ENCODE measurements around the gene DZIP1. TPM values are rescaled to one million over a fixed set of nuclear protein-coding genes. Genes with fewer than 3 reads are reported as not detected.
A peak's percentile ranks its signal among the peaks of the same experiment; 100 is the strongest.
"Not testable (repeated sequence)": the region's sequence is repeated elsewhere in the genome, so short reads cannot be mapped to it uniquely, and the experiment has no call there.

The DZIP1 gene, protein sequence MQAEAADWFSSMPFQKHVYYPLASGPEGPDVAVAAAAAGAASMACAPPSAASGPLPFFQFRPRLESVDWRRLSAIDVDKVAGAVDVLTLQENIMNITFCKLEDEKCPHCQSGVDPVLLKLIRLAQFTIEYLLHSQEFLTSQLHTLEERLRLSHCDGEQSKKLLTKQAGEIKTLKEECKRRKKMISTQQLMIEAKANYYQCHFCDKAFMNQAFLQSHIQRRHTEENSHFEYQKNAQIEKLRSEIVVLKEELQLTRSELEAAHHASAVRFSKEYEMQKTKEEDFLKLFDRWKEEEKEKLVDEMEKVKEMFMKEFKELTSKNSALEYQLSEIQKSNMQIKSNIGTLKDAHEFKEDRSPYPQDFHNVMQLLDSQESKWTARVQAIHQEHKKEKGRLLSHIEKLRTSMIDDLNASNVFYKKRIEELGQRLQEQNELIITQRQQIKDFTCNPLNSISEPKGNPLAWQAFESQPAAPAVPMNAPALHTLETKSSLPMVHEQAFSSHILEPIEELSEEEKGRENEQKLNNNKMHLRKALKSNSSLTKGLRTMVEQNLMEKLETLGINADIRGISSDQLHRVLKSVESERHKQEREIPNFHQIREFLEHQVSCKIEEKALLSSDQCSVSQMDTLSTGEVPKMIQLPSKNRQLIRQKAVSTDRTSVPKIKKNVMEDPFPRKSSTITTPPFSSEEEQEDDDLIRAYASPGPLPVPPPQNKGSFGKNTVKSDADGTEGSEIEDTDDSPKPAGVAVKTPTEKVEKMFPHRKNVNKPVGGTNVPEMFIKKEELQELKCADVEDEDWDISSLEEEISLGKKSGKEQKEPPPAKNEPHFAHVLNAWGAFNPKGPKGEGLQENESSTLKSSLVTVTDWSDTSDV
- 10 to 100 TPM; 55.5 to 85.2 (median 67.3) TPM for polyA plus RNA-seq (ENCODE audit: insufficient read length in 4 of 4)

DNA sequence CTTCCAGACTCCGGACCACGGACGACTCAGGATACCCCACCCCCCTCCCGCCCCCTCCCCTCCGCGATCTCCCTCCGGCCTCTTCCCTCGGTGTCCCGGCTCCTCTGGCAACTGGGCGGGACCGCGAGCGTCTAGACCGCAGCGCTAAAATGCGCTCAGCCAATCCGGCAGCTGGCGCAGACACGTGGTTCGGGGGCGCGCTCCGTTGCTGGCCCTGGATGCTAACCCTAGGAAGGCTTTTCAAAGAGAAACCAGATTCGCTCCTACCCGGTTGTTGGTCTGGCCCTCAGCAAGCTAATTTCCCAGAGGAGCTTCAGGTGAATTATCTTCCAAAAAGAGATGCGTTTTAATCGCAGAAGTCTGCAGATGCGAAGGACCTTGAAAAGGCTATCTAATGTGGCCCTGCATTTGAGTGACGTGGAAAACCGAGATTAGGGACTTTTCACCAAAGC is at the start of gene DZIP1:
Gene DZIP1 (minus strand): TSS at position 106 of the 452 bp plus-strand sequence. CDS start 2,677 bp downstream, outside the sequence.
- peak in 2 of 4 donors; percentile 75 to 78 for DNase-seq (ENCODE audit: low read depth in 4 of 4, low spot score in 2 of 4)

DNA sequence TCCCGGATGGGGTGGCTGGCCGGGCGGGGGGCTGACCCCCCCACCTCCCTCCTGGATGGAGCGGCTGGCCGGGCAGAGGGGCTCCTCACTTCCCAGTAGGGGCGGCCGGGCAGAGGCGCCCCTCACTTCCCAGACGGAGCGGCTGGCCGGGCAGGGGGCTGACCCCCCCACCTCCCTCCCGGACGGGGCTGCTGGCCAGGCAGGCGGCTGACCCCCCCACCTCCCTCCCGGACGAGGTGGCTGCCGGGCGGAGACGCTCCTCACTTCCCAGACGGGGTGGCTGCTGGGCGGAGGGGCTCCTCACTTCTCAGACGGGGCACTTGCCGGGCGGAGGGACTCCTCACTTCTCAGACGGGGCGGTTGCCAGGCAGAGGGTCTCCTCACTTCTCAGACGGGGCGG is 46.5 kb upstream of the DZIP1 start:
- not testable (repeated sequence) for DNase-seq (ENCODE audit: low read depth in 4 of 4, low spot score in 2 of 4)

DNA sequence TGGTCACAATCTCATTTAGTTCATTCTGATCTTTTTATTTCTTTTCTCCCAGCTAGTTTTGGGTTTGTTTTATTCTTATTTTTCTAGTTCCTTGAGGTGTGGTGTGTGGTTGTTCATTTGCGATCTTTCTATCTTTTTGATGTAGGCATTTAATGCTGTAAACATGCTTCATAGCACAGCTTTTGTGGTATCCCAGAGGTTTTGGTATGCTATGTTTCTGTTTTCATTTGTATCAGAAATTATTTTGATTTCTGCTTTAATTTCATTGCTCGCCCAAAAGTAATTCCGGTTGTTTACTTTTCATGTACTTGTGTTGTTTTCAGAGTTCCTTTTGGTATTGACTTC is 45.0 kb upstream of the DZIP1 start:
- no peak for DNase-seq (ENCODE audit: low read depth in 4 of 4, low spot score in 2 of 4)

DNA sequence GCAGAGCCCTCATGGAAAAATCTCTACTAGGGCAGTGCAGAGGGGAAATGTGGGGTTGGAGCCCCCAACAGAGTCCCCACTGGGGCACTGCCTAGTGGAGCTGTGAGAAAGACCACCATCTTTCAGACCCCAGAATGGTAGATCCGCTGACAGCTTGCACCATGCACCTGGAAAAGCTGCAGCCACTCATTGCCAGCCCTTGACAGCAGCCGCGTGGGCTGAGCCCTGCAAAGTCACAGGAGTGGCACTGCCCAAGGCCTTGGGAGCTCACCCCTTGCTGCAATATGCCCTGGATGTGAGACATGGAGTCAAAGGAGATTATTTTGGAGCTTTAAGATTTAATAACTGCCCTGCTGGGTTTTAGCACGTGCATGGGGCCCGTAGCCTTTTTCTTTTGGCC is 40.5 kb upstream of the DZIP1 start:
- not testable (repeated sequence) for DNase-seq (ENCODE audit: low read depth in 4 of 4, low spot score in 2 of 4)

DNA sequence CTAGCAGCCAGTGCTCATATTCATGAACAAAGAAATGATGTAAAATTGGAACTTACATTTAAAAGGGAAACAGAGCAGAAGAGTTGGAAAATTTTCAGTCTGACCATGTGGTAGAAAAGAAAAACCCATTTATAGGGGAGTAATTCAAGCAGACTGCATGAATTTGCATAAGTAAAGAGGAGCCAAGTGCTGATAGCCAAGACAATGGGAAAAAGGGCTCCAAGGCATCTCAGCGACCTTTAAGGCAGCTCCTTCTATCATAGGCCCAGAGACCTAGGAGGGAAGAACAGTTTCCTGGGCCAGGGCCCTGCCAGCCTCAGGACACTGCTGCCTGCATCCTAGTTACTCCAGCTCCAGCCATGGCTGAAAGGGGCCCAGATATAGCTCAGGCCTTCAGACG is 39.9 kb upstream of the DZIP1 start:
- DNase-seq (ENCODE audit: low read depth in 4 of 4, low spot score in 2 of 4): no peak

DNA sequence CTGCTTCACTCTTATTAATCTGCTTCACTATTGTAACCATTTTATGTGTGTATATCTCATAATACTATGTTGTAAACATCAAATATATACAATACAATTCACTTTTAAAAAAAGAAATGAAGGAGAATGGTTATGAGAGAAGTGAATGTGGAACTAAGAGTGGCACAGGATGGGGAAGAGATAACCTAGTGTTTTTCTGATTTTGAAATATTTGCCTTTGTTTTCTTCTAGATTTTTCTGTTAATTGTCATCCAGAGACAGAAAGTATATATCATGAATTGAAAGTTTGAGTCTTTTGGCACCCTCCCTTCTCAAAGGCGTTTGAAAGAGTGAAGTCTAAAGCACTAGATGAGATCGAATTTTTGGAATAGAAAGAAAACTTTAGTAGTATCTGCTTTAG is 35.2 kb upstream of the DZIP1 start:
- no peak for DNase-seq (ENCODE audit: low read depth in 4 of 4, low spot score in 2 of 4)

DNA sequence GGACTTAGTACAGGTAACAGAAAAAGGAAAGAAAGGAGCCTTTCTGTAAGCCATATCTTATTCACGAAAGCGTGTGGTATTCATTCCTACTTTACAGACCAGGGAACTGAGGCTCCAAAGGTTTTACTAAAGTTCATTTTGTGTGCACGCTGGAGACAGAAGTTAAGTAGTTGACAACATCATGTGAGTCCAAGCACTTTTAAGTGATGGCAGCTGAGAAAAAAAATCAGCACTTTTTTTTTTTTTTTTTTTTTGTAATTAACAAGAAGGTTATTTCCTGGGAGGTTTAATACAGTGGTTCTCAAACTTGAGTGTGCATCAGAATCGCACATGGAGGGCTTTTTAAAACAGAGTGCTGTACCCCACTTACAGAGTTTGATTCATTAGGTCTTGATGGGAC is 34.5 kb upstream of the DZIP1 start:
- no peak for DNase-seq (ENCODE audit: low read depth in 4 of 4, low spot score in 2 of 4)

DNA sequence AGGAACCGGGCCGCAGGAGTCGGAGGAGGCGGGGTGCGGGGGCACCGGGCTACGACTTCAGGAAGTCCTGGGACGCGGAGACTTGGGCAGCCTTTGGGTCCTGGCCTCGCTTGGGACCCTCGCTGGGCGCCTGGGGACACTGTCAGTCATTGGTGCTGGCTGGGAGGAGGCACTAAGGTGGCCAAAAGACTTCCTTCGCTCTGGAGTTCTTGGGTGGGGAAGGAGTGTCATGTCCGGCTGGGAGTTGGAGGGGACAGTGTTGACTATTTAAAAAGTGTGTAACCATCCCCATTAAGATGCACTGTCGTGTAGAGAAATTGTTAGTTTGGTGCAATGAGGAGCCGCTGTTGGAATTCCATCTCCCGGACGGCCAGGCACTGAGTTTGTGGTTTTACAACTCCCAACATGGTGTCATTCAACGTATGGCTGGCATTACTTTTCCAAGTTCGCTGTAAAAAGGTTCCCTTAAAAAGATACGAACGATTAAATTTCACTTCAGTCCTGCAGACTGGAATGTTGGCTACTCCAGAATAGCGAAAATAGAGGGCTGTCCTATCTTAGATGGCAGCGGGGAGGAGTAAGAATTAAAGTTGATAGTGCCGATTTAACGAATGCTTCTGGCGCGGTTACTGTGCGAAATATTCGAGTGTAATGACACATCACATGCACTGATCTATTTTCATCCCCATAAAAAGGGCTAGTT is 33.2 kb upstream of the DZIP1 start:
- peak in 2 of 4 donors; percentile 15 to 47 for DNase-seq (ENCODE audit: low read depth in 4 of 4, low spot score in 2 of 4)

DNA sequence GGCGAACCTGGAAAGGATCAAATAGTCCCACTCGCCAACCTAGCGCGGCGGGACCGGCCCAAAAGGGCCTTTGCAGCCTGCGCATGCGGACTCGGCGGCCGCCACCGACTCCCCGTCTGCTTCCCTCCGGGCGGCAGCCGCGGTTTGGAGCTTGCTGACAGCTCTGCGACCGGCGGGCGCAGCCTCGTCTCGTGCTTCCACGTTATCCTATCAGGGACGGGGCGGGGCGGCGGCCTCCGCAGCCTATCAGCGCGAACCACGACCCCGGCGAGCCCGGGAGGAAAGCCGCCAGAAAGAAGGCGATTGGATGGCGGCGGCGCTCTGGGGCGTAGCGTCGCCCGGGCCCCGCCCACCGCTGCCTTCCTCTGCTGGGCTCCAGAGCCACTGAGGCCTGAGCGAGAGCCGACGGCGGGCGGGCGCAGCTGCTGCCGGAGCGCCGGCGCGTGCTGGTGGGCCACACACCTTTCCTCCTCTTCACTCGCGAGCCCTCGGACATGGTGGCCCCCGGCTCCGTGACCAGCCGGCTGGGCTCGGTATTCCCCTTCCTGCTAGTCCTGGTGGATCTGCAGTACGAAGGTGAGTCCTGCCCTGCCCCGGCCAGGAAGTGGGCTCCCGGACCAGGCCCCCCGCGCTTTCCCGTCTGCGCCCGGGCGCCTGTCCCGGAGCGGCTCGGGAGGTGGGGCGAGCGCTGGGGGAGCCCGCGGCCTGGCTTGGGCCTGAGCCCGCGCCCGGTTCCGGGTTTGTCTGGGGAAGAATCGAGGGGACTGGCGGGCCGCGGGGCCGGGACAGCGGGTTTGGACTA is 32.5 kb upstream of the DZIP1 start, which contains the start of gene DNAJC3:
Gene DNAJC3 (plus strand): TSS at position 378 of the 802 bp plus-strand sequence. CDS start 117 bp downstream, at position 495.
- DNase-seq (ENCODE audit: low read depth in 4 of 4, low spot score in 2 of 4): peak; percentile 87 to 97 (median 93)

DNA sequence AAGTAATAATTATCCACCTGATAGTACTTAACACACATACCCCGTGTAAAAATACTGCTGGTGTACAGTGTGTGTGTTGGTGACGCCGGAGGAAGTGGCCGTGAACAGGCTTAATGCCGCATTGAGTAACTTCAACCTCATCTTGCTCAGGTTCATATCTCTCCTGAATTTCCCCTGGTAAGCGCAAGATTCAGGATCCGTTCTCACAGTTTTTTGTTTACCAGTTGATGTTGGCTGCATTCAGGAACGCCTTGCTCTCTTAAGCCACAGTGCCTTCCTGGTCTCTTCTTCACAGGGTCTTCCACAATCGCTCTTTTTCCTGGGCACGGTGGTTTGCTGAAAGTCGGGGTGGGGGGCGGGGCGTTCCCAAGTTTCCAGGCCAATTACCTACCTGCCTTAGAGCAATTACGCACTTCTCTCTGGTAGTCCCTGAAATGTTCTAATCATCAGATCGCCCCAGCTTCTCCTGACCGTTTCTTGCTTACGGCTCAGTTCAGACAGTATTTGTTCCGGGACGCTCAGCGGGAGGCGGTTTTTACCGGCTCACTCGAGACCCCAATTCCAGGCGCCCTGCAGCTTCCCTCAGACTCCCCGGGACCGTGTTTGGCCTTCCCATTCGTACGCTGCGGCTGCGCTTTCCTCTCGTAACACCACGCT is 31.7 kb upstream of the DZIP1 start:
- peak; percentile 36 to 78 (median 48) for DNase-seq (ENCODE audit: low read depth in 4 of 4, low spot score in 2 of 4)

DNA sequence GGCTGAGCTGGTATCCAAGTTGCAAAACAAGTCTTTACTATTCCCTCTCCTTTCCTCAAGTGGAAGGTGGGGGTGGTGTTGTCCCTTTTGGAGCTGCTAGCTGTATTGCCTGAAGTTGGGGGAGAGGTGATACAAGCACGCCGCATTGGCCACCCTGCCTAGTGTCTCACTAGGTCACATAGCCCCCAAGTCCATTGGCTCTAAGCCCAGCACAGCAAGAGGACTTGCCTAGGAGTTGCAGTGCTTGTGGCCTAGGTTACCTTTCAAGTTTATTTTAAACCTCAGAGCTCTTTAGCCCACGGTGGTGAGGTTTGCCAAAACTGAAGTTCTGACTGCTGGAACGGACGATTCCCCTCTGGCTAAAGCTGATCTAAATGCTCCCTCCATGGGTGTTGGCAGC is 27.1 kb upstream of the DZIP1 start:
- no peak for DNase-seq (ENCODE audit: low read depth in 4 of 4, low spot score in 2 of 4)

DNA sequence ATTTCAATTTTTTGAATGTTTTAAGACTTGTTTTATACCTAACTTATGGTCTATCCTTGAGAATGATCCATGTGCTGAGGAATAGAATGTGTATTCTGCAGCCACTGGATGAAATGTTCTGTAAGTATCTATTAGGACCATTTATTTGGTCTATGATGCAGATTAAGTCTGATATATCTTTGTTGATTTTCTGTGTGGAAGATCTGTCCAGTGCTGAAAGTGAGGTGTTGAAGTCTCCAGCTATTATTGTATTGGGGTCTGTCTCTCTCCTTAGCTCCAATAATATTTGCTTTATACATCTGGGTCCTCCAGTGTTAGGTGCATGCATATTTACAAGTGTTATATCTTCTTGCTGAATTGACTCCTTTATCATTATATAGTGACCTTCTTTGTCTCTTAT is 22.7 kb upstream of the DZIP1 start:
- not testable (repeated sequence) for DNase-seq (ENCODE audit: low read depth in 4 of 4, low spot score in 2 of 4)

DNA sequence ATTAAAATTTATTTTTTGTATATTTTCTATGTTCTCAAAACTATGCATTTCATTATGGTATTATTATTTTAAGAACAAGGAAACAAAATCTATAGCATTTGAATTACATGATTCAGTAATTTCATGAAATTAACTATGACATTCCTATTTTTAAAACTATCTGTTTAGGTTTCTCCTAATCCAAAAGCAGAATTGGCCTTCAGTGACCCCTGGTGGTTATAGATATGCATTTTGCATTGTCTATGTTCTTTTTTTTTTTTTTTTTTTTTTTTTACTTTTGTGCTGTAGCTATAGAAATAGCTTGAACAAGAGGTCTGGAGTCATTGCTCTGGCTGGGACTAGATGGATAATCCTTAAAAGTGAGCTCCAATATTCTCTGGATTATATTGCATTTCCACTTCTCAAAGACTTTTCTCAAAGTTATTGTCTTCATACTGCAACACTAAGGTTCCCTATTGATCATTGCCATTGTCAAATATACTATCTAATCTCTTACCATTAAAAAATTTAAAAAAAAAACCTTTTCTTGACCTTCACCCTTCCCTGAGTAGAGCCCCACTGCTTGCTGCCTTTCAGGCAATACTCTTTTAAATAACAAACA is 16.6 kb upstream of the DZIP1 start:
- DNase-seq (ENCODE audit: low read depth in 4 of 4, low spot score in 2 of 4): peak in 1 of 4 donors; percentile 27

DNA sequence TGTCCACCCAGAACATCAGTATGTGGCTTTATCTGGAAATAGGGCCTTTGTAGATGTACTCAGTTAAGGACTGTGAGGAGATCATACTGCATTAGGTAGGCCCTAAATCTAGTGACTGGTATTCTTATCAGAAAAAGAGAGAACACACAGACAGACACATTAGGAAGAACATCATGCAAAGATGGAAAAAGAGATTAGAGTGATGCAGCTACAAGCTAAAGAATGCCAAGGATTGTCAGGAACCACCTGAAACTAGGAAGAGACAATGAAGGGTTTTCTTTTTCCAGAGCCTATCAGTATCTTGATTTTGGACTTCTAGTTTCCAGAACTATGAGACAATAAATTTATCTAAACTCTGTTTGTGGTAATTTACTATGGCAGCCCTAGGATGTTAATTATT is 15.0 kb upstream of the DZIP1 start:
- DNase-seq (ENCODE audit: low read depth in 4 of 4, low spot score in 2 of 4): no peak

DNA sequence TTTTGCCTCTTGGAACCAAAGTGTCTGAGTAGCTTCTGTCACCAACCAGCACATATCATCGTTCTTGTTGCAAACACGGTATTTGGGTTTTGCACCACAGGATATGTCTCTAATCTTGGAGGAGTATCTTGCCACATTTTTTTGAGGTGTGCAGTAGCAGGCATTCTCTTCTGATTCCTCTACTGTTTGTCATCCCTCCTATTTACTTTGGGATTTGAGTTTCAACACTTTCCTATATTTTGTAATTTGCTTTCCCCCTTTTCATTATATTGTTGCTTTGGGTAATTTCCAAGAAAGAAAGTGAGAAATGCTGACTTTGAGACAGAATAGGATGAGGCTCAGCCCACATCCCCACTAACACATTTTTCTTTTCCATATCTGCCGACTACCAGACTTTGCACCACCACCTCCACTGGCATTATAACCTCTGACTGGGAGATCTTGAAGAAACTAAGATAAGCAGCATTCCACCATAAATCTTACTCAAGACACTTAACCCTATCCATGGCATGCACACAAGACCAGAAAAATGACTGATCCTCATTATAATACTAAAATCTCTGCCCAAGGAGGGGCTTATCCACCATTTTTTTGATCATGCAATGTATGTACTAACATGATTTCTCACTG is 12.0 kb upstream of the DZIP1 start:
- no peak for DNase-seq (ENCODE audit: low read depth in 4 of 4, low spot score in 2 of 4)

DNA sequence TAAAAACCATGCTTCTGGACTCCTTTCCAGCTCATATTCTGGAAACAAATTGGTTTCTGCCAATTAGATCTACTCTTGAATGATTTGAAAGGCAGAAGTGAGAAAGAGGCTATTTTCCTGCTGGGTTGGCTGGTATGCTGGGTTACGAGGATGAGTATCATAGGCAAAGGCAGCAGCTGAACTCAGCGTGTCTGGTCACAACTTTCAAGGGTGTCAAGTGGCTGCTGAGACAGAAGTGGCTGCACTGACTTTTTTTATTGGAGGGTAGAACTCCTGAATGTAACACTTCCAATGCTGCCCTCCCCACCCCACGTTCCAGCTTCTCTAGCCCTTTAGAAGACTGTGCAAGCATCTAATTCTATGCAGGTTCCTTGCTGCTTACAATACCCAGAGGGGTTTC is 8.3 kb upstream of the DZIP1 start:
- DNase-seq (ENCODE audit: low read depth in 4 of 4, low spot score in 2 of 4): no peak

DNA sequence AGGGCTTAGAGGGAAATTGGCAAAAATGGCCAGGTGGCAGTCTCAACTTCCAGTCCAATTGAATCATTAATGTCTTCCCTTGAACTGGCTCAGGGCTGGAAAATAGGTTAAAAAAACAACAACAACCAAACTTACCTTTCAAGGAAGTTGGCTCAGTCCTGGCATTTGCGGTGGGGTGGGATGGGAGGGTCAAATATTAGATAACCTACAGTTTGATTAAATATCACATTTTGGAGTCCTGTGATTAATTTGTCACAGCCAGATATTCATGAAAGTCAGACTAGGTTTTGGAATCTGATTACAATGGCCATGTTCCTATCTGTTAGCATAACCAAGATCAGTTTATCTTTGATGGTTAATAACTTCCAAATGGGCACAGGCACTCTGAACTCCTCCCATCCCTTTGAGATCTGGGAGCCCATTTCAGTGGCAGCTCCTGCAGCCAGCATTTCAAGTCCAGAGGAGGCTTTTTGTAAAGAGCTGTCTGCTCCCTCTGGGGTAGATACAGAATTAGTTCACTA is 7.8 kb upstream of the DZIP1 start:
- DNase-seq (ENCODE audit: low read depth in 4 of 4, low spot score in 2 of 4): no peak

DNA sequence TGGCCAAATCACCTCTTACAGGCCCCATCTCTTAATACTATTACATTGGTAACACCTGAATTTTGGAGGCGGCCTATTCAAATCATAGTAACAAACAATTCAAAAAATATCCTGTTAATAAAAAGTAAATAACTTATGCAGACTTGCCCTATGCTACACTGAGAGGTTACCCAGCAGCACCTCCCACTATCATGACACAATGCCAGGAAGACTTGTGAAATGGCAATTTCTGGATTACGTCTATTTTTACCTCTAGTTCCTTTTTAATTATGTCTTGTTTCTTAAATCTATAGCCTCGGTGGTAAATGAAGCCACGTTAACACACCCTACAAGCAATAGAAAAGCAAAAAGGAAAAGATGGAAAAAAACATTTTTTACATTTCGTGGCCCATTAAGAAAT is 6.2 kb upstream of the DZIP1 start:
- DNase-seq (ENCODE audit: low read depth in 4 of 4, low spot score in 2 of 4): no peak

All from left renal cortex interstitium (tissue), 4 donors.